ENCODE data around the gene FAM149B1.

The FAM149B1 gene

DNA sequence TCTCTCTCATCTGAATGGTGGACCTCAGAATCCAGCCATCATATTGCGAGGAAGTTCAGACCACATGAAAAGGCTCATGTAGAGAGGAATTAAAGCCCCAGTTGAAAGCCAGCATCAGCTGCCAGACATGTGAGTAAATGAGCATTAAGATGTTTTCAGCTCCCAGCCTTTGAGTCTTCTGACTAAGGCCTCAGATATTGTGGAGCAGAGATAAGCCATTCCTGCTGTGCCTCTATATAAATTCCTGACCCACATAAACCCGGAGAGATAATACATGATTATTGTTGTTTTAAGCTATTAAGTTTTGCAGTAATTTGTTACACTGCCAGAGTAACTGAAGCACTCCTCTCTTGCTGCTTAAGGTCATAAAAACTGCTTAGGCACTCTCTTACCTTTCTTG lies 14.6 kb downstream of the FAM149B1 start:
- no peak for DNase-seq

- DNase-seq, result no peak
Observed at GRCh38 chr10:73183667-73184281, 15.9 kb downstream of the FAM149B1 start.

DNA sequence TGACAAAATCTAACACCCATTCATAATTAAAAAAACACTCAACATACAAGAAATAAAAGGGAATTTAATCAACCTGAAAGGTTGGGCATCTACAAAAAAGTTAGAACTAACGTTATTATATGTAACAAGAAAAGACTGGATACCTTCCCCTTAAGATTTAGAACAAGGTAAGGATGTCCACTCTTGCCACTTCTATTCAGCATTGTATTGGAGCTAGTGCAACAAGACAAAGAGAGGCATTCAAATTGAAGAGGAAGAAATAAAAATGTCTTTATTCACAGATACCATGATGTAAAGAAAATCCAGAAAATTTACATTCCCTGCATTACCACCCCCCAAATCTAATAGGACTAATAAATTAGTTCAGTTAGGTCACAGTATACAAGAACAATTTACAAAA lies 18.3 kb downstream of the FAM149B1 start:
- DNase-seq, result no peak

- DNase-seq, result no peak
Observed at GRCh38 chr10:73190188-73190587, 22.3 kb downstream of the FAM149B1 start.

GRCh38 chr10:73205081-73205480 lies 37.2 kb downstream of the FAM149B1 start:
- no peak for DNase-seq

DNA sequence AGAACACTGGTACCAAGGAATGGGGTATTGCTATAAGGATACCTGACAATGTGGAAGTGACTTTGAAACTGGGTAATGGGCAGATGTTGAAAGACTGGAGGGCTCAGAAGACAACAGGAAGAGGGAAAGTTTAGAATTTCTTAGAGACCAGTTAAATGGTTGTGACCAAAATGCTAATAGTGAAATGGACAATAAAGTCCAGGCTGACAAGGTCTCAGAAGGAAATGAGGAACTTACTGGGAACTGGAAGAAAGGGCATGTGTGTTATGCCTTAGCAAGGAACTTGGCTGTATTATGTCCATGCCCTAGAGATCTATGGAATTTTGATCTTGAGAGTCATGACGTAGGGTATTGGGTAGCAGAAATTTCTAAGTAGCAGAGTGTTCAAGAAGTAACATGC lies 38.0 kb downstream of the FAM149B1 start:
- DNase-seq, result no peak

- DNase-seq, result no peak
Observed at GRCh38 chr10:73206385-73206784, 38.5 kb downstream of the FAM149B1 start.

GRCh38 chr10:73207883-73208282 lies 40.0 kb downstream of the FAM149B1 start:
- DNase-seq, result no peak

DNA sequence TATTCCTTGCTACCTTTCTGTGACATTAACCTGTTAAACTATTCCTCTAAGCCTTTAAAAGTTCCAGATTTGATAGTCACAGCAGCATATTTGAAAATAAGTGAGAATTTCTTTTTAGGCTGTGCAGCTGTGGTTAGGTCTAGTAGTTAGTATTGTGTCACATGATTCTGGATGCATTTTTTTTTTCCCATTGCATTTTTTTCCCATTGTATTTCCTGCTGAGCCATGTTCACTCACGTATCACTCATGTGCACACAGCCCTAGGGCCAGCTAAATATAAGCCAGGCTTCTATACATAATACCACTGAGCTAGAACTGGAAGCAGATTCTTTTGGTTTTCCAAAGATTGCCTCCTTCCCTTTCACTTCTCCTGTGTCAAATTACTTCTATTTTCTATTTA lies 41.8 kb downstream of the FAM149B1 start:
- peak; percentile 66 for DNase-seq

GRCh38 chr10:73210395-73211105 lies 42.6 kb downstream of the FAM149B1 start:
- DNase-seq, result no peak

GRCh38 chr10:73211106-73211811 lies 43.3 kb downstream of the FAM149B1 start:
- DNase-seq, result no peak

DNA sequence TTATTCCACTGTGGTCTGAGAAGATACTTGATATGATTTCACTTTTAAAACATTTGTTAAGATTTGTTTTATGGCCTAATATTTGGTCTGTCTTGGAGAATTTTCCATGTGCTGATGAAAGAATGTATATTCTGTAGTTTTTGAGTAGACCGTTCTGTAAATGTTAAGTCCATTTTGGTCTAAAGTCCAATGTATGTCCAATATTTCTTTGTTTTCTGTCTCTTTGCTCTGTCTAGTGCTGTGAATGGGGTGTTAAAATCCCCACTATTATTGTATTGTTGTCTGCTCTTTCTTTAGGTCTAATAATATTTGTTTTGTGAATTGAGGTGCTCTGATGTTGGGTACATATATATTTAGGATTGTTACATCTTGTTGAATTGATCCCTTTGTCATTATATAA lies 47.8 kb downstream of the FAM149B1 start:
- DNase-seq, result no peak

GRCh38 chr10:73217628-73218027 lies 49.7 kb downstream of the FAM149B1 start:
- no peak for DNase-seq

DNA sequence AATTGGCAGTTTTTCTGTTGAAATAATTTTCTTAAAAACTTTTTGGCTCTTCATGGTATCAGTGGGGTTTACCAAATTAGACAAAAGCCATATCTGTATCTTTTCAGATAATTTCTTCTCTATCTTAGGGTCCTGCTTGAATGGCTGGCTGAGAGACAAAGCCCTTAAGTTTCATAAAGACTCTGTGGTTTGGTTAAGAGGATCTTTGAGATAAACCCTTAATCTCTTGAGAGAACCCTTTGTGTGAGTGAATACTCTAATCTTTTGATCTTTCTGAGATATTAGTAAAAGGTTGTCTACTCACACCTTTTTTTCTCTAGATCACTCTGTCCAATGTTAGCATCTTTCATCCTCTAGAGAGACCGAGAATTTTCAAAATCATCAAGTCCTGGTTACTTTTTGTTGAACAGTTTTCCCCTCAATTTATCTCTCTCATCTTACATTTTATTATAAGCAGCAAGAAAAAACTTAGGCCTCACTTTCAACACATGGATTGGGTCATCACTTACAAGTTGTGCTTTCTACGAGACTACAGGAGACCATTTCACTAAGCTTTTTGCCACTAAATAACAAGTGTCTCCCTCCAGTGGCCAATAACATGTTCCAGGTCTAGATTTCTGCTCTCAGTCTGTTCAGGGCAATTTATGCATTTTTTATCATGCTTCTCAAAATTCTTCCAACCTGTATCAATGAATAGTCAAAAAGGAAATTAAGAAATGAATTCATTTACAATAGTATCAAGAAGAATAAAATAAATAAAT lies 50.7 kb downstream of the FAM149B1 start:
- DNase-seq, result peak; percentile 41

GRCh38 chr10:73219384-73219783 lies 51.5 kb downstream of the FAM149B1 start:
- DNase-seq, result no peak

DNA sequence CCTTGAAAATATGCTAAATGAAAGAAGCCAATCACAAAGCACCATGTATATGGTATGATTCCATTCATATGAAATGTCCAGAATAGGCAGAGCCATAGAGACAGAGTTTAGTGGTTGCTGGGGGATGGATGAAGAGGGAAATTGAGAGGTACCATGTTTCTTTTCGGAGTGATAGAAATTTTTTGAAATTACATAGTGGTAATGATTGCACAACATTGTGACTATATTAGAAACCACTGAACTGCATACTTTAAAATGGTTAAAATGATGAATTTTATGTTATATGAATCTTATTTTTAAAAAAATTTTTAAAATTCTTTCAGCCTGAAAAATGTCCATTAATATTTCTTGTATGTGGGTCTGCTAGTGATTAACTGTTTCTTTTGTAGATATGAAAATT lies 53.1 kb downstream of the FAM149B1 start:
- no peak for DNase-seq

DNA sequence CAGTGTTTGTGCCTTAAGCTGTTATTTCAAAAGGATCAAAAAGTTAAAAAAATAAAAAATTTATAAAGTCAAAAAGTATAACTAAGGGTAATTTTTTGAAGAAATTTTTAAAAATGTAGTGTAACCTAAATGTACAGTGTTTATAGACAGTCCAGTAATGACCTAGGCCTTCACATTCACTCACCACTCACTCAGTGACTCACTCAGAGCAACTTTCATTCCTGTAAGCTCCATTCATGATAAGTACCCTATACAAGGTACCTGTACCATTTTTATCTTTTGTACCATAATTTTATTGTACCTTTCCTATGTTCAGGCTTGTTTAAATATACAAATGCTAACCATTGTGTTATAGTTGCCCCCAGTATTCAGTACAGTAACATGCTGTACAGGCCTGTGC lies 57.6 kb downstream of the FAM149B1 start:
- DNase-seq, result no peak

DNA sequence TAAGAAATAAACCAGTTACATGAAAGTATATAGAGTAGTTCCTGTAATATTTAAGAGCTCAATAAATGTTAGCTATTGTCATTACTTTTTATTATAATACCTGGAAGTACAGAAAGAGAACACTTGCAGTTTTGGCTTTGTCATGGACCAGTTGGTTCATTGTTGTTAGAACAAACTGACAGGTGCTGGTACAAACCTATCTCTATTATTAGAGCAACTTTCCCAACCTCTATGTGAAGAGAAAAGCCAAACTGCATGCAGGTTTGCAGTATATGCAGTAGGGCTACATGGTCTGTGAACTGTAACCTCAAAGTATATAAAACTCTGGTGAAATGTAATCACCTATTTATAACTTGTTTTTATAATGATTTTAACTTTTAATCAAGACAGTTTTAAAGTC lies 58.7 kb downstream of the FAM149B1 start:
- DNase-seq, result no peak

- DNase-seq, result no peak
Observed at GRCh38 chr10:73228247-73228646, 60.3 kb downstream of the FAM149B1 start.

GRCh38 chr10:73229567-73229966 lies 61.6 kb downstream of the FAM149B1 start:
- DNase-seq, result no peak

GRCh38 chr10:73232887-73233286 lies 65.0 kb downstream of the FAM149B1 start:
- peak; percentile 16 for DNase-seq

DNA sequence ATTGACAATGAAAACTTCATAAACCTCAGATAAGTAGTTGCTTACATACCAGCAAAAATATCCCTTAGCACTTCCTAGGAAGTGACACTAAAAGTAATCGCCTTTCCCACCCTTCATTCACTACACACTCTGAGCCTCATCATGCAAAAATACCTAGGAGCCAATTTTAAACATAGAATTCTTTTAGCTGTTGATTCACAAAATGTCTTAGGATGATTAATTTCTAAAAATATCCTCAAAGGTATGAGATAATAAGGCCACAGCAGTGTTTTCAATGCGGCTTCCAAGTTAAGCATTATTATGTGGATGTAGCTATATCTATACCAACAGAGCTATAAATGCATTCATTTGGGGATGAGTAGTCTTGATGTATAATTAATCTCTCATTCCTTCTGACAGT lies 66.0 kb downstream of the FAM149B1 start:
- DNase-seq, result no peak

- DNase-seq, result no peak
Observed at GRCh38 chr10:73234695-73235094, 66.8 kb downstream of the FAM149B1 start.

Data from DMS53 (cell line).